GM21723 (cell line): Measurements from ENCODE around the gene SNORC.
"Not testable (repeated sequence)": the region's sequence is repeated elsewhere in the genome, so short reads cannot be mapped to it uniquely, and the experiment has no call there.

Experiments
- ATAC-seq: cut with Tn5 transposase; IDR thresholded peaks from one replicate; pipeline ENCODE4 v1.9.1; 2021; ENCODE audit warnings: mild to moderate bottlenecking, moderate library complexity; ENCODE audit not compliant: unreplicated experiment

SNORC gene

GRCh38 chr2:232894746-232895145 lies 24.7 kb downstream of the SNORC start:
- no peak for ATAC-seq

- ATAC-seq = no peak
Observed at GRCh38 chr2:232896111-232896510, 26.0 kb downstream of the SNORC start.

GRCh38 chr2:232896720-232897597 lies 26.9 kb downstream of the SNORC start:
- ATAC-seq = no peak

DNA sequence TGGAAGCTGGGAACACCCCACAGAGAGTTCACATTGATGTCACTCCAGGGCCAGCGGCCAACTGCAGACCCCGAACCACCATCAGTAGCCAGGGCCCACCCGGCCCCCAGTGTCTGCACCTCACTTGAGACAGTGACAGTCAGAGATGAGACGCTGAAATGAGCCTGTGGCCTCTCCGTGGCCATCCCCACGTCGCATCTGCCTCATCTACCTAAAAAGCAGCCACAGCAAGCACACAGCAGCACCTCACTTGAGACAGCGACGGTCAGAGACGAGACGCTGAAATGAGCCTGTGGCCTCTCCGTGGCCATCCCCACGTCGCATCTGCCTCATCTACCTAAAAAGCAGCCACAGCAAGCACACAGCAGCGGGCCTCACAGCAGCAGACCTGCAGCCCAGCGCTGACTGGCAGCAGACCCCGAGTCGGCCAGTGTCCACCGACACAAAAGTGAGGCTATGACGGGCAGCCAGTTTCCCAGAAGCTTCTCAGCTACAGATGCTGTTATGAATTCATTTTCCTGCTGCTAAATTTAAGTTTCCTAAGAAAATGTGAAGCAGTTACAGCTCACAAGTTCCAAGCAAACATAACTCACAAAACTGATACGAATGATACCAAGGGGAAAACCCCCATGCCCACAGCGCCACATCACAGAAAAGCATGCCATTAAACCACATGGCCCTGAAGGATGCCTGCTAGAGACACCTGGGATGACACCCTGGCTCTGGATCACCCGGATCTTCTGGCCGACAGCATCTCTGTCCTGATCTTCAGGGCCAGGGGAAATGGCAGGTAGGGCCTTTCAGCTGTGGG lies 27.7 kb downstream of the SNORC start:
- no peak for ATAC-seq

DNA sequence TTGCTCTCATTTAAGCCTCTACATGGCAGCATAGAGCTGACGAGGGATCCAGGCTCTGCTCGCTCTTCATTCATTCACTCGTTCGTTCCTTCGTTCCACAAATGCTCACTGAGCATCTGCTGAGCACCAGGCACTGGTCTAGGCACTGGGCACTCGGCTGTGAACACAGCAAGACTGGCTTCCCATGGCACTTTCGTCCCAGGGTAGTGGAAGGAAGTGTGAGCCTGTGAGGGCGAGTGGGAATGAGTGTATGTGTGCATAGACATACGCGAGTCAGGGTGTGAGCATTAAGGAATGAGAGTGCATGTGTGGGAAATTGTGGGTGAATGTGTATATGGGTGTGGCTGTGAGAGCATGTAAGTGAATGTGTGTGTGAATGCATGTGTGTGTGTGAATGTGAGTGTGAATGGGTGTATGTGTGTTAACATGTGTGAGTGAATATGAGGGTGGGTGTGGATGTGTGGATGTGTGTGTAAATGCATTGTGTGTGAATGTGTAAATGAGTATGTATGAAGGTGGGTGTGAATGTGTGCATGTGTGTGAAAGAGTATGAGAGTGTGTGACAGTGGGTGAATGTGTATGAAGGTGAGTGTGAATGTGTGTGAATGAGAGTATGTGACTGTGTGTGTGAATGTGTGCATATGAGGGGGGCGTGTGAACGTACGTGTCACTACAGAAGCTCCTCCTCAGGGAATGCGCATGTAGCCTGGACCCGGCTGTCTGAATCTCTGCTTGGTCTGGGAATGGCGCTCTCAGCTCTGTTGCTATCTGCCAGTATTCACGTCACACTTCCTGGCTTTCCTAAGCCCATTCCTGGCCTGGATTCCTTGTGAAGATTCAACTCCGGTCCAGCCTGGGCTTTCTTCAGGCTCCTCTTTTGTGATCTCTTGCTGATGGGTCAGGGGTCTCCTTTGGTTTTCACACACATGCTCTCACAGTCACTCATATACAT lies 28.8 kb downstream of the SNORC start:
- no peak for ATAC-seq

GRCh38 chr2:232900811-232901735 lies 31.0 kb downstream of the SNORC start:
- no peak for ATAC-seq

- ATAC-seq = no peak
Observed at GRCh38 chr2:232901736-232902578, 31.9 kb downstream of the SNORC start.

GRCh38 chr2:232903989-232904388 lies 33.9 kb downstream of the SNORC start:
- no peak for ATAC-seq

DNA sequence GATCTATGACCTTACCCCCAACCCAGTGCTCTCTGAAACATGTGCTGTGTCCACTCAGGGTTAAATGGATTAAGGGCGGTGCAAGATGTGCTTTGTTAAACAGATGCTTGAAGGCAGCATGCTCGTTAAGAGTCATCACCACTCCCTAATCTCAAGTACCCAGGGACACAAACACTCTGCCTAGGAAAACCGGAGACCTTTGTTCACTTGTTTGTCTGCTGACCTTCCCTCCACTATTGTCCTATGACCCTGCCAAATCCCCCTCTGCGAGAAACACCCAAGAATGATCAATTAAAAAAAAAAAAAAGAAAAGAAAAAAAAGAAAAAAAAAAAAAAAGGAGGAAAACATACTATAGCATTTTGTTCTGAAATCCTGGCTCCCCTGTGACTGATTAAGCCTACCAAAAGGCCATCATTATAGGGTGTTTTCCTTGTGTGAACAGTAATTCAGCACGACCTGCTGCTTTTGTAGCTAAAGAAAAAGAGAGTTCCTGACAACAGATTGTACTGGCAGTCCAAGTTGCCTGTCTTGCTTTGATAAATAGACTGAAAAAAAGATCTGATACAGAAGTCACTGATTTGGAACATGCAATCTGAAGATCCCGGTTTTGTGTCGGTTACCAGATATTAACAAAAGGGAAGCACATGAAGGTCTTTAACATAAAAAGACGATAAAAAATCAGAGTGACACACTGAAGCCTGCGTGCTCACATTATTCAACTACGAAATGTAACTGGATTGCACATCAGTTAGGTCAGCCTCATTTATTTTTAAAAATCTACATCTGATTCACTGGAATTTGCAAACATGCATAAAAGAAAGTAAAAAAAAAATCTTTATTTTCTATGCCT lies 37.0 kb downstream of the SNORC start:
- not testable (repeated sequence) for ATAC-seq

GRCh38 chr2:232907718-232908085 lies 37.6 kb downstream of the SNORC start:
- ATAC-seq = not testable (repeated sequence)

DNA sequence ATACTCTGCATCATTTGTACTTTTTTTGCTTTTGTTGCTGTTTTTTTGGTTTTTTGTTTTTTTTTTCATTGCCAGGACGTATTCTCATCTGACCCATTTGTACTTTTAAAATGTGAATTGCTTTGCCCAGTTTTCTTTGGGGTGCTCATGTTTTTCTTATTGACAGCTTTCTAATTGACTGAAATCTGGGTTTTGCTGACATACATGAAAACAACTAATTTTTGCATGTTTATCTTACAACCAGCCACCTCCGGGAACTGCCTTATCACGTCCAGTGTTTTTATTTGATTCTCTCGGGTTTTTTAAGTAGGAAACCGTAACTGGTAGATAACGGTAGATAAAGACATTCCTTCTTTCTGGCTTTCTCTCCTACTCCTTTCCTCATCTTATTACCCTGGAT lies 38.6 kb downstream of the SNORC start:
- ATAC-seq = no peak

DNA sequence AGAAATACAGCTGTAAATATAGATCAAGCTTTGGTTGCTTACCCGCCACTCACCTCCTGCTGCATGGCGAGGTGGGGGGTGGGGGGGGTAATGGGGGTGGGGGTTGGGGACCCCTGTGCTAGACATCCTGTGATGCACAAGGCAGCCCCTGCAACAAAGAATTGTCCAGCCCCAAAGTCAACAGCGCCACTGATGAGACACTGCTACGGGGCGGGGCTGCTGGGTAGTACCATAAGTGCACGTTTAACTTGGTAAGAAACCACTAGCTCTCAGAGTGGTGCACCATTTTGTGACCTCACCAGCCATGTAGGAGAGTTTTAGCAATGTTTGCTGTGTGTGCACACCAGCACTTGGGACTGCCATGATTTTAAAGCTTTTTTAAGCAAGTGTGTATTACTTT lies 40.3 kb downstream of the SNORC start:
- no peak for ATAC-seq

- no peak for ATAC-seq
Observed at GRCh38 chr2:232911712-232912277, 41.7 kb downstream of the SNORC start.

DNA sequence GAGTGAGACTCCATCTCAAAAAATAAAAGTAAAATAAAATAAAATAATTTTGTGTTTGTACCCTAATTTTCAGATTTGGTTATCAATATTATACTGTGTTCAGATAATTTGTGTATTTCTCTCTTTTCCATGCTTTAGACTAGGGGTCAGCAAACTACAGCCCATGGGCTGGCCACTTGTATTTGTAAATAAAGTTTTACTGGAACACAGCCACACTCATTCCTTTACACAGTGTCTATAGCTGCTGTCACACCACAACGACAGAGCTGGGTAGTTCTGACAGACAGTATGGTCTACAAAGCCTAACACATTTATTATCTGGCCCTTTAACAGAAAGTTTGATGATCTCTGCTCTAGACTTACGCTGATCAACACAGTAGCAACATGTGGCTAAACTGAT lies 43.8 kb downstream of the SNORC start:
- no peak for ATAC-seq

GRCh38 chr2:232919141-232919540 lies 49.1 kb downstream of the SNORC start:
- no peak for ATAC-seq

DNA sequence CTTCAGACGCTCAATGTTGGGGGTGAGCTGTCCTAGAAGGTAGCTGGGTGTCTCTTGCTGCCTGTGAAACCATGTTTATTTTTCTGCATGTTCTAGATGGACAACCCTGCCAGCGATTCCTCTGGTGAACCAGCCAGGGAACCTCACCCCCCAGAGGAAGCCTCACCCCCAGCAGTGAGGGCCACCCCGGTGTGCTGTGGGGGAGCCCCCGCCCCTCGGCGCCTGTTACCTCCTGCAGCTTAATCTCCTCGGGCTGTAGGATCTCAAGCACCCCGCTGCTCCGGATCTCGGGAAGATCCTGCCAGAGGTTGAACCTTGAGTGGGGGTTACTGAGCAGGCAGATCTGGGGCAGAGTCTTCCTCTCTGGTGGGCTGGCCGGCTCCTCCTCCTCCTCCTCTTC lies 50.0 kb downstream of the SNORC start:
- no peak for ATAC-seq

GRCh38 chr2:232920760-232921159 lies 50.7 kb downstream of the SNORC start:
- ATAC-seq = no peak

GRCh38 chr2:232924433-232924832 lies 54.4 kb downstream of the SNORC start:
- no peak for ATAC-seq
